Urinary bladder (tissue), 4 donors: ENCODE results near the gene BUD23. TPM values are rescaled to one million over a fixed set of nuclear protein-coding genes. Genes with fewer than 3 reads are reported as not detected.
A peak's percentile ranks its signal among the peaks of the same experiment; 100 is the strongest.

Experiments used
- DNase-seq: peaks from one replicate; pipeline ENCODE4 v3.0.0-alpha.2; 2015; ENCODE audit errors: extremely low spot score
- H3K27ac ChIP-seq: one replicate; pipeline ENCODE4 v1.5.1; 2013; ENCODE audit warnings: low read depth, mild to moderate bottlenecking, moderate library complexity
- H3K36me3 ChIP-seq: one replicate; pipeline ENCODE4 v1.6.1; 2013; ENCODE audit warnings: mild to moderate bottlenecking, moderate library complexity; ENCODE audit not compliant: insufficient read depth
- H3K4me1 ChIP-seq: one replicate; pipeline ENCODE4 v1.6.1; 2013; ENCODE audit warnings: mild to moderate bottlenecking, moderate library complexity; ENCODE audit not compliant: insufficient read depth
- H3K4me3 ChIP-seq: one replicate; pipeline ENCODE4 v1.5.1; 2013; ENCODE audit warnings: low read depth, low read length
- WGBS: extraction: QIAGEN DNeasy Blood & Tissue Kit; methylation state at CpG from one replicate; pipeline ENCODE4 v1.1.7; 2013; 5-methylcytosine and 5-hydroxymethylcytosine counted together
- polyA plus RNA-seq: library from polyadenylated mRNA; stranded (reverse); fragments of 200-250 nt; gene quantifications from one replicate; pipeline ENCODE4 v1.2.3, GENCODE V29; 2013
- total RNA-seq: library from RNA; depleted of rRNA; stranded (reverse); fragments of >200 nt; gene quantifications from one replicate; pipeline ENCODE4 v1.2.3, GENCODE V29; 2014
- donor health status: healthy with polysubstance abuse.
- donor health status: healthy.

The BUD23 gene
- total RNA-seq (22.9 TPM), polyA plus RNA-seq (69.4 TPM)

GRCh38 chr7:73683056-73683787 is at the start of gene BUD23, which contains the start of gene DNAJC30:
Gene BUD23 (plus strand): TSS chr7:73683597. CDS start chr7:73683626, 29 bp downstream.
Gene DNAJC30 (minus strand): TSS chr7:73683453. CDS start chr7:73683423, 30 bp downstream.
- peaks cover 1% of the 10 kb centered on the region for H3K4me1 ChIP-seq
- H3K4me3 ChIP-seq: peak within 1 kb of the TSS; percentile 94
- under 1% methylated on average over 68 of the region's 68 CpGs for WGBS
- no peaks in the 10 kb centered on the region for H3K36me3 ChIP-seq
- DNase-seq: peak; percentile 91
- peak within 1 kb of the TSS; percentile 73 for H3K27ac ChIP-seq

GRCh38 chr7:73633844-73634243 is 49.6 kb upstream of the BUD23 start:
- 80% methylated on average over 8 of the region's 8 CpGs for WGBS
- no peak overlapping the region for H3K4me3 ChIP-seq

GRCh38 chr7:73635428-73636200 is 47.8 kb upstream of the BUD23 start:
- Histone ChIP-seq H3K4me1 (no peaks in the 10 kb centered on the region), H3K4me3 (no peak overlapping the region), H3K36me3 (no peaks in the 10 kb centered on the region), H3K27ac (no peak overlapping the region)
- no peak for DNase-seq
- WGBS: 84% methylated on average over 8 of the region's 8 CpGs

More at GRCh38 chr7:73633844-73634243, 49.6 kb upstream of the BUD23 start:
- no peaks in the 10 kb centered on the region for H3K4me1 ChIP-seq
- DNase-seq: no peak
- no peaks in the 10 kb centered on the region for H3K36me3 ChIP-seq
- no peak overlapping the region for H3K27ac ChIP-seq

- Histone ChIP-seq H3K27ac (no peak overlapping the region), H3K4me1 (no peaks in the 10 kb centered on the region), H3K4me3 (no peak overlapping the region), H3K36me3 (no peaks in the 10 kb centered on the region)
- DNase-seq: no peak
- 57% methylated on average over 3 of the region's 3 CpGs for WGBS
Measured at GRCh38 chr7:73638911-73639310, 44.5 kb upstream of the BUD23 start.

- DNase-seq: no peak
- Histone ChIP-seq H3K36me3 (no peaks in the 10 kb centered on the region), H3K4me3 (no peak overlapping the region), H3K27ac (no peak overlapping the region), H3K4me1 (no peaks in the 10 kb centered on the region)
- WGBS: 76% methylated on average over 2 of the region's 2 CpGs
Measured at GRCh38 chr7:73642834-73643233, 40.6 kb upstream of the BUD23 start.

GRCh38 chr7:73644688-73645286 is 38.6 kb upstream of the BUD23 start:
- no peak for DNase-seq
- no peak overlapping the region for H3K4me3 ChIP-seq
- 57% methylated on average over 5 of the region's 5 CpGs for WGBS
- H3K27ac ChIP-seq: no peak overlapping the region
- no peaks in the 10 kb centered on the region for H3K4me1 ChIP-seq
- H3K36me3 ChIP-seq: no peaks in the 10 kb centered on the region

GRCh38 chr7:73645643-73646174 is 37.7 kb upstream of the BUD23 start:
- DNase-seq: no peak
- H3K4me3 ChIP-seq: no peak overlapping the region
- no peaks in the 10 kb centered on the region for H3K36me3 ChIP-seq
- H3K4me1 ChIP-seq: no peaks in the 10 kb centered on the region
- no peak overlapping the region for H3K27ac ChIP-seq
- 56% methylated on average over 4 of the region's 4 CpGs for WGBS

GRCh38 chr7:73646785-73647724 is 36.3 kb upstream of the BUD23 start:
- Histone ChIP-seq H3K36me3 (no peaks in the 10 kb centered on the region), H3K4me1 (no peaks in the 10 kb centered on the region), H3K27ac (no peak overlapping the region), H3K4me3 (no peak overlapping the region)
- no peak for DNase-seq
- WGBS: 42% methylated on average over 16 of the region's 16 CpGs

GRCh38 chr7:73647725-73648592 is 35.4 kb upstream of the BUD23 start:
- WGBS: under 1% methylated on average over 61 of the region's 62 CpGs
- Histone ChIP-seq H3K27ac (no peak overlapping the region), H3K4me1 (no peaks in the 10 kb centered on the region), H3K4me3 (peak overlapping the region; percentile 35), H3K36me3 (no peaks in the 10 kb centered on the region)
- no peak for DNase-seq

GRCh38 chr7:73648593-73649332 is 34.6 kb upstream of the BUD23 start:
- Histone ChIP-seq H3K4me3 (no peak overlapping the region), H3K4me1 (no peaks in the 10 kb centered on the region), H3K27ac (no peak overlapping the region), H3K36me3 (no peaks in the 10 kb centered on the region)
- no peak for DNase-seq
- 39% methylated on average over 1 of the region's 1 CpG for WGBS

- no peak for DNase-seq
- Histone ChIP-seq H3K4me1 (no peaks in the 10 kb centered on the region), H3K36me3 (no peaks in the 10 kb centered on the region), H3K4me3 (no peak overlapping the region), H3K27ac (no peak overlapping the region)
- WGBS: 43% methylated on average over 9 of the region's 9 CpGs
Measured at GRCh38 chr7:73649576-73649975, 33.8 kb upstream of the BUD23 start.
